Measurements from ENCODE around the gene LGALS9B. TPM values are rescaled to one million over a fixed set of nuclear protein-coding genes. Genes with fewer than 3 reads are reported as not detected.
"Not testable (repeated sequence)": the region's sequence is repeated elsewhere in the genome, so short reads cannot be mapped to it uniquely, and the experiment has no call there.

LGALS9B gene
- total and polyA plus RNA-seq, 8 donors = 1.3 to 131 (median 11.0) TPM

GRCh38 chr17:20443632-20444031 is 23.7 kb downstream of the LGALS9B start:
- intact Hi-C loops (cut with DNase I; ENCODE audit: low total_unique reads); H3K4me3 ChIP-seq; H3K36me3 ChIP-seq; H3K9me3 ChIP-seq; H3K27ac ChIP-seq; DNase-seq; H3K27me3 ChIP-seq; H3K4me1 ChIP-seq: not testable (repeated sequence)
- 72% methylated on average over 2 of the region's 9 CpGs; no CpG with 5 or more reads in 3 of the 5 donors for WGBS, 5 donors

- H3K36me3 ChIP-seq; H3K4me3 ChIP-seq; H3K9me3 ChIP-seq; DNase-seq; intact Hi-C loops (cut with DNase I; ENCODE audit: low total_unique reads); H3K4me1 ChIP-seq; H3K27me3 ChIP-seq; H3K27ac ChIP-seq: not testable (repeated sequence)
- WGBS, 5 donors = 29 to 55% (median 53%) methylated on average over 2 to 3 of the region's 5 CpGs
Observed at GRCh38 chr17:20440665-20441064, 26.7 kb downstream of the LGALS9B start.

GRCh38 chr17:20435166-20435565 is 32.2 kb downstream of the LGALS9B start:
- H3K27ac ChIP-seq; intact Hi-C loops (cut with DNase I; ENCODE audit: low total_unique reads); H3K27me3 ChIP-seq; H3K4me1 ChIP-seq; H3K4me3 ChIP-seq; H3K36me3 ChIP-seq; DNase-seq; H3K9me3 ChIP-seq: not testable (repeated sequence)
- 91 to 96% (median 91%) methylated on average over 3 of the region's 3 CpGs for WGBS, 5 donors

GRCh38 chr17:20433382-20433781 is 34.0 kb downstream of the LGALS9B start:
- WGBS, 5 donors = 82 to 100% (median 92%) methylated on average over 2 to 8 of the region's 8 CpGs
- H3K36me3 ChIP-seq; H3K27ac ChIP-seq; H3K4me1 ChIP-seq; H3K27me3 ChIP-seq; H3K4me3 ChIP-seq; intact Hi-C loops (cut with DNase I; ENCODE audit: low total_unique reads); H3K9me3 ChIP-seq; DNase-seq: not testable (repeated sequence)

- DNase-seq; H3K27ac ChIP-seq; H3K4me1 ChIP-seq; H3K4me3 ChIP-seq; H3K36me3 ChIP-seq; H3K27me3 ChIP-seq; intact Hi-C loops (cut with DNase I; ENCODE audit: low total_unique reads); H3K9me3 ChIP-seq: not testable (repeated sequence)
- WGBS, 5 donors = 84 to 100% (median 90%) methylated on average over 1 to 2 of the region's 2 CpGs
Observed at GRCh38 chr17:20427264-20427663, 40.1 kb downstream of the LGALS9B start.

- H3K4me3 ChIP-seq; H3K27ac ChIP-seq; intact Hi-C loops (cut with DNase I; ENCODE audit: low total_unique reads); H3K36me3 ChIP-seq; H3K27me3 ChIP-seq; H3K9me3 ChIP-seq; H3K4me1 ChIP-seq; DNase-seq: not testable (repeated sequence)
- WGBS, 5 donors = no CpG with 5 or more reads among the region's 5 CpGs
Observed at GRCh38 chr17:20422826-20423225, 44.5 kb downstream of the LGALS9B start.

GRCh38 chr17:20418838-20419237 is 48.5 kb downstream of the LGALS9B start:
- H3K27me3 ChIP-seq; H3K27ac ChIP-seq; intact Hi-C loops (cut with DNase I; ENCODE audit: low total_unique reads); H3K4me1 ChIP-seq; DNase-seq; H3K4me3 ChIP-seq; H3K36me3 ChIP-seq; H3K9me3 ChIP-seq: not testable (repeated sequence)
- 90 to 100% (median 92%) methylated on average over 1 to 8 of the region's 8 CpGs for WGBS, 5 donors

- H3K27ac ChIP-seq; H3K9me3 ChIP-seq; intact Hi-C loops (cut with DNase I; ENCODE audit: low total_unique reads): not testable (repeated sequence)
Observed at GRCh38 chr17:20417492-20418080, 49.8 kb downstream of the LGALS9B start.

GRCh38 chr17:20416381-20416911 is 50.9 kb downstream of the LGALS9B start:
- DNase-seq; H3K27me3 ChIP-seq; H3K9me3 ChIP-seq; H3K27ac ChIP-seq; H3K4me3 ChIP-seq; intact Hi-C loops (cut with DNase I; ENCODE audit: low total_unique reads); H3K36me3 ChIP-seq; H3K4me1 ChIP-seq: not testable (repeated sequence)
- 74 to 87% (median 79%) methylated on average over 3 to 7 of the region's 8 CpGs for WGBS, 5 donors

More at GRCh38 chr17:20417492-20418080, 49.8 kb downstream of the LGALS9B start:
- WGBS, 5 donors = 60 to 96% (median 91%) methylated on average over 1 to 4 of the region's 7 CpGs
- not testable (repeated sequence) for H3K36me3 ChIP-seq, H3K27me3 ChIP-seq, H3K4me3 ChIP-seq, DNase-seq, H3K4me1 ChIP-seq

GRCh38 chr17:20415479-20415878 is 51.9 kb downstream of the LGALS9B start:
- H3K36me3 ChIP-seq; DNase-seq; H3K27ac ChIP-seq; H3K4me1 ChIP-seq; H3K9me3 ChIP-seq; intact Hi-C loops (cut with DNase I; ENCODE audit: low total_unique reads); H3K4me3 ChIP-seq; H3K27me3 ChIP-seq: not testable (repeated sequence)
- no CpG with 5 or more reads among the region's 5 CpGs for WGBS, 5 donors

GRCh38 chr17:20401306-20402022 is 65.9 kb downstream of the LGALS9B start:
- H3K9me3 ChIP-seq; H3K27me3 ChIP-seq; H3K27ac ChIP-seq; H3K36me3 ChIP-seq; H3K4me1 ChIP-seq; DNase-seq; H3K4me3 ChIP-seq; intact Hi-C loops (cut with DNase I; ENCODE audit: low total_unique reads): not testable (repeated sequence)
- WGBS, 5 donors = 81 to 96% (median 83%) methylated on average over 1 to 3 of the region's 5 CpGs

- H3K27me3 ChIP-seq; H3K9me3 ChIP-seq; intact Hi-C loops (cut with DNase I; ENCODE audit: low total_unique reads); H3K36me3 ChIP-seq; H3K4me3 ChIP-seq; H3K4me1 ChIP-seq; H3K27ac ChIP-seq; DNase-seq: not testable (repeated sequence)
- 68 to 90% (median 85%) methylated on average over 4 to 5 of the region's 8 CpGs for WGBS, 5 donors
Observed at GRCh38 chr17:20400559-20401305, 66.6 kb downstream of the LGALS9B start.

Data from stomach (tissue), 9 donors.